Endothelial cell (in vitro differentiated cells): ENCODE measurements around the gene NOC2L. TPM values are rescaled to one million over a fixed set of nuclear protein-coding genes. Genes with fewer than 3 reads are reported as not detected.

Experiments used
- DNase-seq: peaks from one replicate; pipeline ENCODE4 v3.0.0; 2021; ENCODE audit warnings: low spot score
- H3K27ac Mint-ChIP-seq: one replicate; pipeline ENCODE4 v1.8.0; 2021; ENCODE audit warnings: mixed read lengths, inconsistent platforms; ENCODE audit not compliant: unreplicated experiment
- H3K27me3 Mint-ChIP-seq: one replicate; pipeline ENCODE4 v1.8.0; 2021; ENCODE audit warnings: mild to moderate bottlenecking, moderate library complexity, mixed read lengths, inconsistent platforms; ENCODE audit not compliant: unreplicated experiment
- H3K36me3 Mint-ChIP-seq: one replicate; pipeline ENCODE4 v1.8.0; 2021; ENCODE audit warnings: mild to moderate bottlenecking, low read depth, mixed read lengths, inconsistent platforms; ENCODE audit not compliant: unreplicated experiment
- H3K4me1 Mint-ChIP-seq: one replicate; pipeline ENCODE4 v1.8.0; 2021; ENCODE audit warnings: mild to moderate bottlenecking, mixed read lengths, inconsistent platforms; ENCODE audit not compliant: unreplicated experiment
- H3K4me3 Mint-ChIP-seq: one replicate; pipeline ENCODE4 v1.8.0; 2021; ENCODE audit warnings: mild to moderate bottlenecking, mixed read lengths, inconsistent platforms; ENCODE audit not compliant: unreplicated experiment
- H3K9me3 Mint-ChIP-seq: one replicate; pipeline ENCODE4 v1.8.0; 2021; ENCODE audit warnings: mixed read lengths, inconsistent platforms; ENCODE audit not compliant: unreplicated experiment
- total RNA-seq: library from RNA; stranded (reverse); fragmentation: NEBNext Ultra II Directional; extraction: Animal tissue kit (Norgen Biotek cat#: 25700); gene quantifications from one replicate; pipeline ENCODE4 v1.2.1, GENCODE V29; 2021; ENCODE audit not compliant: unreplicated experiment
- TF ChIP-seq, protein P1 (sequence below): fragments of 200-600 bp; sonication (generic); IDR thresholded peaks from one replicate; pipeline ENCODE4 v1.5.0; 2021; ENCODE audit warnings: antibody characterized with exemption; ENCODE audit not compliant: unreplicated experiment

NOC2L gene
- total RNA-seq, 1 donor from 2014 or later: 56.5 TPM

DNA sequence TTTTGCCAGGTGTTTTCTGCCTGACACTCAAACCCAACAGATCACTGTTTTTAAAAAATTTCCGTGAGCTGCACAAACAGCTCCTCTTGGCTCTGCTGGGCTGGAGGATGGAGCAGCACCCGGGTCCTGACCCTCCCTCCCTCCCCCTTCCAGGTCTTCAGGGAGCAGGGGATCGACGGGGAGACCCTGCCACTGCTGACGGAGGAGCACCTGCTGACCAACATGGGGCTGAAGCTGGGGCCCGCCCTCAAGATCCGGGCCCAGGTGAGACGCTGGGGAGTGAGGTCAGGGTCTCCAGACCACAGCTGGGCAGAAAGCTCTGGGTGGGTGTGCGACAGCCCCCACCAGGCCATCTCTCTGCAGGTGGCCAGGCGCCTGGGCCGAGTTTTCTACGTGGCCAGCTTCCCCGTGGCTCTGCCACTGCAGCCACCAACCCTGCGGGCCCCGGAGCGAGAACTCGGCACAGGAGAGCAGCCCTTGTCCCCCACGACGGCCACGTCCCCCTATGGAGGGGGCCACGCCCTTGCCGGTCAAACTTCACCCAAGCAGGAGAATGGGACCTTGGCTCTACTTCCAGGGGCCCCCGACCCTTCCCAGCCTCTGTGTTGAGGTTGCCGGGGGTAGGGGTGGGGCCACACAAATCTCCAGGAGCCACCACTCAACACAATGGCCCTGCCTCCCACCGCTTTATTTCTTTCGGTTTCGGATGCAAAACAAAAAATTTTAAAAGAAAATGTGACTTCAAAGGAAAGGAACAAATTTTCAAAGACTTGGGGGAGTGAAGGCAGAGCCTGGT lies 15.3 kb downstream of the NOC2L start:
- Mint-ChIP-seq H3K36me3 (peaks cover 11% of the 10 kb centered on the region), H3K9me3 (no peaks in the 10 kb centered on the region), H3K4me1 (no peaks in the 10 kb centered on the region), H3K4me3 (no peak overlapping the region), H3K27me3 (peaks cover 10% of the 10 kb centered on the region), H3K27ac (no peak overlapping the region)
- DNase-seq: no peak
- TF ChIP-seq, protein P1, sequence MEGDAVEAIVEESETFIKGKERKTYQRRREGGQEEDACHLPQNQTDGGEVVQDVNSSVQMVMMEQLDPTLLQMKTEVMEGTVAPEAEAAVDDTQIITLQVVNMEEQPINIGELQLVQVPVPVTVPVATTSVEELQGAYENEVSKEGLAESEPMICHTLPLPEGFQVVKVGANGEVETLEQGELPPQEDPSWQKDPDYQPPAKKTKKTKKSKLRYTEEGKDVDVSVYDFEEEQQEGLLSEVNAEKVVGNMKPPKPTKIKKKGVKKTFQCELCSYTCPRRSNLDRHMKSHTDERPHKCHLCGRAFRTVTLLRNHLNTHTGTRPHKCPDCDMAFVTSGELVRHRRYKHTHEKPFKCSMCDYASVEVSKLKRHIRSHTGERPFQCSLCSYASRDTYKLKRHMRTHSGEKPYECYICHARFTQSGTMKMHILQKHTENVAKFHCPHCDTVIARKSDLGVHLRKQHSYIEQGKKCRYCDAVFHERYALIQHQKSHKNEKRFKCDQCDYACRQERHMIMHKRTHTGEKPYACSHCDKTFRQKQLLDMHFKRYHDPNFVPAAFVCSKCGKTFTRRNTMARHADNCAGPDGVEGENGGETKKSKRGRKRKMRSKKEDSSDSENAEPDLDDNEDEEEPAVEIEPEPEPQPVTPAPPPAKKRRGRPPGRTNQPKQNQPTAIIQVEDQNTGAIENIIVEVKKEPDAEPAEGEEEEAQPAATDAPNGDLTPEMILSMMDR: no peak

DNA sequence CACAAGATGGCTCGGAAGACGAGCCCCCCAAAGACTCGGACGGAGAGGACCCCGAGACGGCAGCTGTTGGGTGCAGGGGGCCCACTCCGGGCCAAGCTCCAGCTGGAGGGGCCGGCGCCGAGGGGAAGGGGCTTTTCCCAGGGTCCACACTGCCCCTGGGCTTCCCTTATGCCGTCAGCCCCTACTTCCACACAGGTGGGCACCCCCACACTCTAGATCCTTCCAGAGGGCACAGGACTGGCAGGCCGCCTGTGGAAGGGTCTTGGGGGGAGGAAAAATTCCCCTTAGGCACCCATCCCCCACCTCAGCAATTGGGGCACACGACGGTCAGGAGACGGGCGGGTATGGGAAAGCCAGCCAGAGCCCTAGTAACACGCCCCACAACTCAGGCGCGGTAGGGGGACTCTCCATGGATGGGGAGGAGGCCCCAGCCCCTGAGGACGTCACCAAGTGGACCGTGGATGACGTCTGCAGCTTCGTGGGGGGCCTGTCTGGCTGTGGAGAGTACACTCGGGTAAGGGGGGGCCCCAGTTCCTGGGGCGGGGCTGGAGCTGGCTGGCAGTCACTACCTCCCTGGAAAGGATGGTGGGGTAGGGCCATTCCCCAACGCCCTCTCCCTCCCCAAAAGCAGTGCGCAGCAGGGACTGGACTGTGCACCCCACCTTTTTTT lies 16.1 kb downstream of the NOC2L start:
- Mint-ChIP-seq H3K27me3 (peaks cover 10% of the 10 kb centered on the region), H3K4me1 (no peaks in the 10 kb centered on the region), H3K4me3 (no peak overlapping the region), H3K36me3 (peaks cover 9% of the 10 kb centered on the region), H3K9me3 (no peaks in the 10 kb centered on the region), H3K27ac (no peak overlapping the region)
- DNase-seq: no peak
- TF ChIP-seq, protein P1: no peak

GRCh38 chr1:942411-942821 lies 16.6 kb downstream of the NOC2L start:
- Mint-ChIP-seq H3K27me3 (peaks cover 12% of the 10 kb centered on the region), H3K36me3 (peaks cover 9% of the 10 kb centered on the region), H3K4me3 (no peak overlapping the region), H3K9me3 (no peaks in the 10 kb centered on the region), H3K27ac (no peak overlapping the region), H3K4me1 (no peaks in the 10 kb centered on the region)
- DNase-seq: no peak
- TF ChIP-seq, protein P1: no peak

DNA sequence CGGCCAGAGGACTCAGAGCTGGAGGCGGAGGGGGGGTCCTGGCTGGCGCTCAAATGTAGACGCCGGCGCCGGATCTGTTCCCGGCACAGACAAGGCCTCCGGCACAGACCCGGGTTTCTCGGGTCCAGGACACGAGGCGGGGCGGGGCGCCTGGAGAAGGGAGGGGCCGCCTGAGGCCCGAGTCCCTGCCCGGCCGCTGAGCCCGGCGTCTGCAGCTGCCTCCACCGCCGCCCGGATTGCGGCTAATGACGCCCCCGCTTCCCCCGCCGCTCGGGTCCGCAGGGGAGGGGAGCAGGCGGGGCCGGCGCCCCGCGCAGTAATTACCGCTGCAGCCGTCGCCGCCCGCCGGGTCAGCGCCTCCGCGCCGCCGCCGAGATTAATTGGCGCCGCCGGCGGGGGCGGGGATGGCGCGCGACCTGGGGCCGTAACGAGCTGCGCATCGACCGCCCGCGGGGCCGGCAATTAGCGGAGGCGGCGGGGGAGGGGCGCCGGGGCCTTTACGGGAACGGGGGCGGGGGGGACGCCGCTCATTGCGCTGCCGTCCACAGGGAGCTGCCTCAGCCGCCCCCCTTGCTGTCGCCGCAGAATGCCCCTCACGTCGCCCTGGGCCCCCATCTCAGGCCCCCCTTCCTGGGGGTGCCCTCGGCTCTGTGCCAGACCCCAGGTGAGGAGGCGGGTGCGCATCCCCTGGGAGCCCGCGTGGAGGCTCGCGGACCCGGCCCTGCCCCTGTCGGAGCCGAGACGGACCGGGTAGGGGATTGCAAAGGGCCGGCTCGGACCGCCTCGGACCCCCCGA lies 17.3 kb downstream of the NOC2L start:
- Mint-ChIP-seq H3K9me3 (no peaks in the 10 kb centered on the region), H3K27ac (no peak overlapping the region), H3K4me1 (no peaks in the 10 kb centered on the region), H3K4me3 (no peak overlapping the region), H3K36me3 (peaks cover 9% of the 10 kb centered on the region), H3K27me3 (peaks cover 12% of the 10 kb centered on the region)
- TF ChIP-seq, protein P1: no peak
- DNase-seq: no peak
